K562 treated with DMSO at 1 percent for 4 hours (cell line): Measurements from ENCODE around the gene NRG3. TPM values are rescaled to one million over a fixed set of nuclear protein-coding genes. Genes with fewer than 3 reads are reported as not detected.

ENCODE experiments used
- total RNA-seq: library from RNA; unstranded; fragments of 300-600 nt; gene quantifications from 2 replicates; pipeline ENCODE4 v1.2.3, GENCODE V29; 2022; ENCODE audit not compliant: insufficient read depth

The NRG3 gene
- not detected in 2 replicates for total RNA-seq

DNA sequence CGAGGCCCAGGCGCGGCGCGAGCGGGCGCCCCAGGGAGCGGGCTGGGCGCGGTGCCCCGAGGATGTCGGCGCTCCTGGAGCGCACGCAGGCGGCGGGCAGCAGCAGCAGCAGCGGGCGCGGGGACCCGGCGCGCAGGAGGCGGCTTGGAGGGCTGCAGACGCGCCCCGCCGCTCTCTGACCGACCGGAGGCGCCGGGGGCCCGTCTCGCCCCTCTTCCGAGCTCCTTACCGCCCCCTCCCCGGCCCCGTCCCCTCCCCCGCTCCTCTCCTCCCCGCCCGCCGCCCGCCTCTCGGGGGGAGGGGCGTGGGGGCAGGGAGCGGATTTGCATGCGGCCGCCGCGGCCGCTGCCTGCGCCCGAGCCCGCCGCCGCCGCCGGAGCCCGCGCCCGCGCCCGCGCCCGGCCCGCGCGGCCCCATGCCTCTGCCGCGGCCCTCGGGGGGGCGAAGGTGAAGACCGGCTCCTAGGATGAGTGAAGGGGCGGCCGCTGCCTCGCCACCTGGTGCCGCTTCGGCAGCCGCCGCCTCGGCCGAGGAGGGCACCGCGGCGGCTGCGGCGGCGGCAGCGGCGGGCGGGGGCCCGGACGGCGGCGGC, at the start of gene NRG3:
NRG3 (plus strand) TSS at position 320 of the 592 bp plus-strand sequence.

